SHP77 (cell line): ENCODE measurements around the gene PRRG2.

Source experiments
- DNase-seq, 2 experiments: peaks; one replicate each; lab custom pipeline; 2025; lab: John Stamatoyannopoulos, UW

PRRG2 gene

GRCh38 chr19:49589502-49589905 lies 8.4 kb downstream of the PRRG2 start:
- DNase-seq: no peak

GRCh38 chr19:49590071-49590970 lies 9.2 kb downstream of the PRRG2 start:
- DNase-seq: peak; percentile 94 to 95

- peak in 1 of 2 experiments; percentile 3 for DNase-seq
Measured at GRCh38 chr19:49590971-49591730, 10.0 kb downstream of the PRRG2 start, which contains the start of gene PRR12. PRR12 (plus strand) TSS chr19:49591182; CDS start chr19:49591655, 473 bp downstream.

- DNase-seq: peak in 1 of 2 experiments; percentile 14
Measured at GRCh38 chr19:49591731-49592485, 10.8 kb downstream of the PRRG2 start.

GRCh38 chr19:49592486-49593232 lies 11.5 kb downstream of the PRRG2 start:
- no peak for DNase-seq

GRCh38 chr19:49593233-49594113 lies 12.4 kb downstream of the PRRG2 start:
- peak; percentile 86 to 92 for DNase-seq

- no peak for DNase-seq
Measured at GRCh38 chr19:49594157-49594992, 13.3 kb downstream of the PRRG2 start.

- DNase-seq: no peak
Measured at GRCh38 chr19:49594993-49595818, 14.1 kb downstream of the PRRG2 start.

- no peak for DNase-seq
Measured at GRCh38 chr19:49595819-49596404, 14.8 kb downstream of the PRRG2 start.

- no peak for DNase-seq
Measured at GRCh38 chr19:49596407-49596806, 15.3 kb downstream of the PRRG2 start.

GRCh38 chr19:49596954-49597702 lies 16.0 kb downstream of the PRRG2 start:
- DNase-seq: no peak

- no peak for DNase-seq
Measured at GRCh38 chr19:49597703-49597974, 16.5 kb downstream of the PRRG2 start.

- no peak for DNase-seq
Measured at GRCh38 chr19:49599378-49600295, 18.5 kb downstream of the PRRG2 start.

- DNase-seq: no peak
Measured at GRCh38 chr19:49601482-49602038, 20.4 kb downstream of the PRRG2 start.

- DNase-seq: no peak
Measured at GRCh38 chr19:49602806-49603205, 21.7 kb downstream of the PRRG2 start.

GRCh38 chr19:49605605-49606004 lies 24.5 kb downstream of the PRRG2 start:
- no peak for DNase-seq
